Measurements from ENCODE around the gene MIF4GD. TPM values are rescaled to one million over a fixed set of nuclear protein-coding genes. Genes with fewer than 3 reads are reported as not detected.

The MIF4GD gene
- total RNA-seq, 2 experiments from 2014 or later, result 29.4 to 32.4 TPM

DNA sequence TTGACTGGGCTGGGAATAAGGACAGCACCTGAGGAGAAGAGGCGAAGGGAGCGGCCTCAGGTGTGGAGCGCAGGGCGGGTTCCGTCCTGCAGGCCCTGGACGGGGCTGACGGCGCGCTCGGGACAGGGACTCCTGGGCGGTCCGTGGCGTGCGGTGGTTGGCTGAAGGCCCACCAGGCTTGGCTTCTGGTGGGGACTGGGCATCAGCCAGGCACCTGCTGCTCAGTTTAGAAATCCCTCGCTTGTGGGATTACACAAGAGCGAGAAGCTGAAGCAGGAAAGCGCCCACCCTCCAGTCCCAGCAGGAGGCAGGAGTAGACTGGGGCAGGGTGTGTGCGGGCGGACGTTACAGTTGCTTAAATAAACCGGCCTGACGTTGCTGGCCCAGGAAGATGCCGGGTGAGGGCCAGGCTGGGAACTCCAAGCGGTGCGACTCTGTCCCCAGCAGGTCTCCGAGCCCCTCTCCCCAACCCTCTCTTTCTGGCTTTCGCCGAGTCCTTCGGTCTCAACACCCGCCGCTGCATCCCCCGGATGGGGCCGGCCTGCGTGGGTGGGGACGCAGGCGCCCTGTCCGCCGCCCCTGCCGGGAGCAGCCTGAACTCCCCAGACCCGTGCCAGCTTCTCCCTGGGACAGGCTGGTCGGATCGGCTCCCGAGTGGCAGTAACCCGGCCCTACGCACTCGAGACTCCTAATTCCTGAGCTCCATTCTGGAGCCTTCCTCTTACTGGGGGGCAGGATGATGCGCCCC lies 639 bp downstream of the MIF4GD start:
- H3K27ac Mint-ChIP-seq, result peak overlapping the region; percentile 83
- peaks cover 21% of the 10 kb centered on the region for H3K4me1 Mint-ChIP-seq (ENCODE audit: low read depth)
- Histone ChIP-seq H3K27me3 (ENCODE audit: control insufficient read depth in 1 of 2, insufficient read depth in 2 of 2, low read length in 2 of 2) (no peaks in the 10 kb centered on the region), H3K27ac (ENCODE audit: low read depth in 1 of 2, low read length in 2 of 2) (peak overlapping the region; percentile 85 to 88), H3K4me3 (ENCODE audit: low read length) (peak overlapping the region; percentile 94), H3K4me1 (ENCODE audit: insufficient read depth, low read length) (peaks cover 40% of the 10 kb centered on the region), H3K36me3 (ENCODE audit: insufficient read depth, low read length) (peaks cover 25% of the 10 kb centered on the region), H3K9me3 (ENCODE audit: control insufficient read depth in 1 of 2, insufficient read depth in 1 of 2, low read length in 2 of 2) (no peaks in the 10 kb centered on the region)
- DNase-seq, result peak; percentile 12 to 70 (median 30)
- no peaks in the 10 kb centered on the region for H3K27me3 Mint-ChIP-seq
- peaks cover 29% of the 10 kb centered on the region for H3K36me3 Mint-ChIP-seq (ENCODE audit: low read depth)
- ChIA-PET CTCF (interaction anchor here (0.5 to 3.2 kb wide), 38 partner anchors 9 to 483 kb away, joined by 3 to 83 read pairs (median 5); partner anchors contain the start of genes GGA3, GRB2, MRPS7 and NUP85), POLR2A (interaction anchor here (0.6 to 3.3 kb wide), 42 partner anchors 9 to 604 kb away, joined by 3 to 181 read pairs (median 4); partner anchors contain the start of genes ARMC7, FDXR, GGA3 and GRB2)
- TF ChIP-seq, protein P1, sequence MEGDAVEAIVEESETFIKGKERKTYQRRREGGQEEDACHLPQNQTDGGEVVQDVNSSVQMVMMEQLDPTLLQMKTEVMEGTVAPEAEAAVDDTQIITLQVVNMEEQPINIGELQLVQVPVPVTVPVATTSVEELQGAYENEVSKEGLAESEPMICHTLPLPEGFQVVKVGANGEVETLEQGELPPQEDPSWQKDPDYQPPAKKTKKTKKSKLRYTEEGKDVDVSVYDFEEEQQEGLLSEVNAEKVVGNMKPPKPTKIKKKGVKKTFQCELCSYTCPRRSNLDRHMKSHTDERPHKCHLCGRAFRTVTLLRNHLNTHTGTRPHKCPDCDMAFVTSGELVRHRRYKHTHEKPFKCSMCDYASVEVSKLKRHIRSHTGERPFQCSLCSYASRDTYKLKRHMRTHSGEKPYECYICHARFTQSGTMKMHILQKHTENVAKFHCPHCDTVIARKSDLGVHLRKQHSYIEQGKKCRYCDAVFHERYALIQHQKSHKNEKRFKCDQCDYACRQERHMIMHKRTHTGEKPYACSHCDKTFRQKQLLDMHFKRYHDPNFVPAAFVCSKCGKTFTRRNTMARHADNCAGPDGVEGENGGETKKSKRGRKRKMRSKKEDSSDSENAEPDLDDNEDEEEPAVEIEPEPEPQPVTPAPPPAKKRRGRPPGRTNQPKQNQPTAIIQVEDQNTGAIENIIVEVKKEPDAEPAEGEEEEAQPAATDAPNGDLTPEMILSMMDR (IDR thresholded peaks at IDR 0.05), result no peak
- peak; percentile 12 for ATAC-seq (ENCODE audit: poor library complexity)
- H3K4me3 Mint-ChIP-seq, result peak overlapping the region; percentile 85
- no peaks in the 10 kb centered on the region for H3K9me3 Mint-ChIP-seq
- intact Hi-C loops (cut with DNase I, micrococcal nuclease), result loop anchor here (1.0 to 5.0 kb wide), 3 partner anchors 9 to 397 kb away; partner anchors contain the start of genes GGA3 (in 1 of the 2), MRPS7 (in 1 of the 2), RECQL5 (in 1 of the 2) and SAP30BP (in 1 of the 2)

DNA sequence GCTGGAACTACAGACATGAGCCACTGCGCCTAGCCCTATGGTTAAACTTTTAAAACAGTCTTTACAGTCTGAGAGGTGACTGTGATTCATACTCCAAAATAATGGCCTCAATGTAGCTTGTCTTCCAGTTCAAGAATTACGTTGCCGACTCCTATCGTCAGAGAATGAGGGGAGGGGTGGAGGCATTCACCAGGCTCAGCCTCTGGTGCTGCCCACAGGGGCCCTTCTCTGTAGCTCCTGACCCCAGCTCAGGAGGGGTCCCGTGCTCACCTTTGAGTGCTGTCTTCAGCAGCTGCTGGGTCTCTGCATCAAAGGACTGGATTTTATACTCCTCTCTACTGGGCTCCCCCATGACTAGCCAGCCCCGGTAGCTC lies 1.2 kb downstream of the MIF4GD start:
- Mint-ChIP-seq H3K36me3 (ENCODE audit: low read depth) (peaks cover 32% of the 10 kb centered on the region), H3K27ac (peak overlapping the region; percentile 83), H3K4me1 (ENCODE audit: low read depth) (peaks cover 21% of the 10 kb centered on the region), H3K9me3 (no peaks in the 10 kb centered on the region), H3K27me3 (no peaks in the 10 kb centered on the region), H3K4me3 (peak overlapping the region; percentile 85)
- DNase-seq (peak in 1 of 14 experiments; percentile 35), ATAC-seq (ENCODE audit: poor library complexity) (no peak)
- peaks cover 27% of the 10 kb centered on the region for H3K36me3 ChIP-seq (ENCODE audit: insufficient read depth, low read length)
- peak overlapping the region; percentile 94 for H3K4me3 ChIP-seq (ENCODE audit: low read length)
- intact Hi-C loops (cut with DNase I, micrococcal nuclease), result loop anchor here (1.0 to 10.0 kb wide), 4 partner anchors 9 to 485 kb away; partner anchors contain the start of genes GGA3 (in 1 of the 2), MRPS7 (in 1 of the 2), RECQL5 (in 1 of the 2) and SAP30BP (in 1 of the 2)
- no peaks in the 10 kb centered on the region for H3K27me3 ChIP-seq (ENCODE audit: control insufficient read depth in 1 of 2, insufficient read depth in 2 of 2, low read length in 2 of 2)
- ChIA-PET CTCF (interaction anchor here (0.6 to 3.2 kb wide), 10 partner anchors 8 to 246 kb away, joined by 3 to 83 read pairs (median 10); partner anchors contain the start of genes GGA3, MRPS7, SLC25A19 and TSEN54), POLR2A (interaction anchor here (0.9 to 3.3 kb wide), 11 partner anchors 8 to 510 kb away, joined by 3 to 181 read pairs (median 12); partner anchors contain the start of genes FDXR, GGA3, MRPS7 and NUP85)
- peak overlapping the region; percentile 85 to 88 for H3K27ac ChIP-seq (ENCODE audit: low read depth in 1 of 2, low read length in 2 of 2)
- H3K4me1 ChIP-seq (ENCODE audit: insufficient read depth, low read length), result peaks cover 40% of the 10 kb centered on the region
- TF ChIP-seq, protein P1 (IDR thresholded peaks at IDR 0.05), result no peak
- no peaks in the 10 kb centered on the region for H3K9me3 ChIP-seq (ENCODE audit: control insufficient read depth in 1 of 2, insufficient read depth in 1 of 2, low read length in 2 of 2)

DNA sequence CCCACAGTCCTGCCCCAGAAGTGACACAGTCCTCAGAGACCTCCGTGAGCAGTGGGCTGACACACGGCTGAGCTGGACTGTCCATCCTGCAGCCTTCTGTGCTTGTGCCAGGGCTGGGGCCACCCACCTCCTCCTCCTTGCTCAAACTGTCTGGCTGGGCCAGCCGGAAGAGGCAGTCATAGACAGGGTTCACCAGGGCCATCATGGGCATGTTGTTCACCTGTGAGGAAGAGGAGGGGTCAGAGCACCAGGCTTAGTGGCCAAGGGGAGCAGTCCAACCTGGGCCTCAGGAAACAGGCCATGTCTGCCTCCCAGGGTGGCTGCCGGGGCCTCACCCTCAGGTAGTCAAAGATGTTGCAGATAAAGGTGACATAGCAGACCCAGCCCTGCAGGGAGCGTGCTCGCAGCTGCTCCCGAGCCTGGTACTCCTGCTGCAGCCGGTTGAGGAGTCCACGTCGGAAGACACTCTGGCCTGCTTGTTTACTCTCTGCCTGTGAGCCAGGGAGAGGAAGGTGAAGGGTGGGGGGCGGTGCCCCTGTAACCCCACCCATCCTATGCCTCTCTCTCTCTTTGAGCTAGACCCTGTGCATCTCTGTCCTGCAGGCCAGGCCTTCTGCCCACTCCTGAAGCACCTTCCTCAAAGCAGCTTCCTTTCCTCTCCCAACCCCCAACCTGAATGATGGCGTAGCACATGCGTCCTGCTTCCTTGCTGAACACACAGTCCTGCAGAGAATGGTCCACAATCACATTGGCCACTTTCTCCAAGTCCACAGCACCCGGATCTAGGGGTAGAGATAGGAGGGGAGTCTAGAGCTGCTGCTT lies 3.4 kb downstream of the MIF4GD start:
- Histone ChIP-seq H3K36me3 (ENCODE audit: insufficient read depth, low read length) (peaks cover 40% of the 10 kb centered on the region), H3K4me1 (ENCODE audit: insufficient read depth, low read length) (peaks cover 38% of the 10 kb centered on the region), H3K27ac (ENCODE audit: low read depth in 1 of 2, low read length in 2 of 2) (no peak overlapping the region), H3K27me3 (ENCODE audit: control insufficient read depth in 1 of 2, insufficient read depth in 2 of 2, low read length in 2 of 2) (no peaks in the 10 kb centered on the region), H3K9me3 (ENCODE audit: control insufficient read depth in 1 of 2, insufficient read depth in 1 of 2, low read length in 2 of 2) (no peaks in the 10 kb centered on the region), H3K4me3 (ENCODE audit: low read length) (no peak overlapping the region)
- ChIA-PET CTCF (no interaction called here), POLR2A (interaction anchor here (1.8 kb wide), 1 partner anchor 22 kb away, joined by 8 read pairs; the partner anchor contains the start of gene SLC25A19)
- Mint-ChIP-seq H3K27me3 (no peaks in the 10 kb centered on the region), H3K36me3 (ENCODE audit: low read depth) (peaks cover 41% of the 10 kb centered on the region), H3K27ac (peak overlapping the region; percentile 66), H3K4me1 (ENCODE audit: low read depth) (peaks cover 19% of the 10 kb centered on the region), H3K4me3 (peak overlapping the region; percentile 75), H3K9me3 (no peaks in the 10 kb centered on the region)
- DNase-seq (no peak), ATAC-seq (ENCODE audit: poor library complexity) (no peak)
- intact Hi-C loops (cut with DNase I, micrococcal nuclease), result loop anchor here in 1 of 2 experiments (10.0 kb wide), 1 partner anchor 487 kb away; no protein-coding TSS in a partner anchor
- TF ChIP-seq, protein P1 (IDR thresholded peaks at IDR 0.05), result no peak

Data from CD4-positive, alpha-beta T cell (primary cell).